DOHH2 (cell line): Measurements from ENCODE around the gene GRB14.

Source experiments
- EZH2phosphoT487 ChIP-seq: fragments of 200-600 bp; sonication (generic); IDR thresholded peaks from 2 replicates; pipeline ENCODE4 v1.6.1; 2017; ENCODE audit warnings: borderline replicate concordance, mild to moderate bottlenecking, antibody characterized with exemption, low read length, moderate library complexity, mixed read lengths
- TF ChIP-seq, protein P1 (sequence below): fragments of 200-600 bp; sonication (generic); IDR thresholded peaks from one replicate; pipeline ENCODE4 v1.5.1; 2014; ENCODE audit warnings: antibody characterized with exemption, mild to moderate bottlenecking, low read depth, low read length; ENCODE audit not compliant: poor library complexity, severe bottlenecking

DNA sequence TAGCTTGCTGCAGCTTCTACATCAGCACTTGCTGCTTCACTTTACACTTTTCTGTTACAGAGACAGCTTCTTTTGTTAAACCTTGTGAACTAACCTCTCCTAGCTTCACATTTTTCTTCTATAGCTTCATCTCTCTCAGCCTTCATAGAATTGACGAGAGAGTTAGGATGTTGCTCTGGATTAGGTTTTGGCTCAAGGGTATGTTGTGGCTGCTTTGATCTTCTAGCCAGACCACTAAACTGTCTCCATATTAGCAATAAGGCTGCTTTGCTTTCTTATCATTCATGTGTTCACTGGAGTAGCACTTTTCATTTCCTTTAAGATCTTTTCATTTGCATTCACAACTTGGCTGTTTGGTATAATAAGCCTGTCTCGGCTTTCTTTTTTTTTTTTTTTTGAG, 46.3 kb upstream of the GRB14 start:
- TF ChIP-seq, protein P1, sequence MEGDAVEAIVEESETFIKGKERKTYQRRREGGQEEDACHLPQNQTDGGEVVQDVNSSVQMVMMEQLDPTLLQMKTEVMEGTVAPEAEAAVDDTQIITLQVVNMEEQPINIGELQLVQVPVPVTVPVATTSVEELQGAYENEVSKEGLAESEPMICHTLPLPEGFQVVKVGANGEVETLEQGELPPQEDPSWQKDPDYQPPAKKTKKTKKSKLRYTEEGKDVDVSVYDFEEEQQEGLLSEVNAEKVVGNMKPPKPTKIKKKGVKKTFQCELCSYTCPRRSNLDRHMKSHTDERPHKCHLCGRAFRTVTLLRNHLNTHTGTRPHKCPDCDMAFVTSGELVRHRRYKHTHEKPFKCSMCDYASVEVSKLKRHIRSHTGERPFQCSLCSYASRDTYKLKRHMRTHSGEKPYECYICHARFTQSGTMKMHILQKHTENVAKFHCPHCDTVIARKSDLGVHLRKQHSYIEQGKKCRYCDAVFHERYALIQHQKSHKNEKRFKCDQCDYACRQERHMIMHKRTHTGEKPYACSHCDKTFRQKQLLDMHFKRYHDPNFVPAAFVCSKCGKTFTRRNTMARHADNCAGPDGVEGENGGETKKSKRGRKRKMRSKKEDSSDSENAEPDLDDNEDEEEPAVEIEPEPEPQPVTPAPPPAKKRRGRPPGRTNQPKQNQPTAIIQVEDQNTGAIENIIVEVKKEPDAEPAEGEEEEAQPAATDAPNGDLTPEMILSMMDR, result no peak
- no peak for TF ChIP-seq EZH2phosphoT487
